HG03103 (cell line): ENCODE measurements around the gene NUP98.
"Not testable (repeated sequence)": the region's sequence is repeated elsewhere in the genome, so short reads cannot be mapped to it uniquely, and the experiment has no call there.

Source experiments
- ATAC-seq: cut with Tn5 transposase; IDR thresholded peaks from one replicate; pipeline ENCODE4 v1.9.1; 2021; ENCODE audit warnings: low read depth; ENCODE audit not compliant: unreplicated experiment

The NUP98 gene

DNA sequence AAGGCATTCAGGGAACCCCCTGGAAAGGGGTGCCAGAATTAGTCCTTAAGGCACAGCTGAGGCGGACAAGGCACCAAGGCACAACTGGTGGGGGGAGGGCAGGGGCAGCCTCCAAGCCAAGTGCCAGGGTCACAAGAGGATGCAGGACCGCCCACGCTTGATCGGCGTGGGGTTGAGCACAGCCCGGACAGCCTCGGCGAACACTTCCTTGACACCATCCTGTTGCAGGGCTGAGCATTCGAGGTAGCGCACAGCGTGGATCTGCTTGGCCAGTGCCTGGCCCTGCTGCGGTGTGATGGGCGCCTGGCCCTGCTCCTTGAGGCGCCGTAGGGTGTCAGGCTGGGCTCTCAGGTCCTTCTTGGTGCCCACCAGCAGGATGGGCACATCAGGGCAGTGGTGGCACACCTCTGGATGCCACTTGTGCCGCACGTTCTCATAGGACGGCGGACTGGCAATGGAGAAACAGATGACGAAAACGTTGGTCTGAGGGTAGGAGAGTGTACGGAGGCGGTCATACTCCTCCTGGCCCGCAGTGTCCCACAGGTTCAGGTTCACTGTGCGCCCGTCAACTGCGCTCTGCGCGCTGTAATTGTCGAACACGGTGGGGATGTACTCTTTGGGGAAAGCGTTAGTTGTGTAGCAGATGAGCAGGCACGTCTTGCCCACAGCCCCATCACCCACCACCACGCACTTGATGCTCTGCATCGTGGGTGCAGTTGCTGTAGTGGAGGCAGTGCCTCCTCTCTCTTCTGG lies 30.3 kb upstream of the NUP98 start:
- ATAC-seq = no peak

DNA sequence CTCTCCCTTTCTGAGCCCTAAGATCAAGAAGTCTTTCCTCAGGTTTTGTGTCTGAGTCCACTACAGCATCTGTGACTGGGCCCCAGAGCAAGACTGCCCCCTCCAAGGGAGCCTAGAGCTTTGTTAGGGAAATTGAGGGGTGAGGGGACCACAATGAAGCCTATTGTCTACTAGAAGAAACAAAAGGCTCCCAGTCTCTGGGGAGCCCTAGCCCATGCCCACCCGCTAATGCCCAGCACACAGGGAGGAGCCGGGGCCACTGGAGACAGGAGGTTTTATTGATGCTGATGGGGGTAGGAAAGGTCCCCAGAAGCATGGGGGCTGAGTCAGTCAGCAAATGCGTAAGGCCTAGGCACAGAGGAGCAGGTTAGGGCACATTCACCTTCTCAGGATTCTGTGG lies 29.4 kb upstream of the NUP98 start:
- no peak for ATAC-seq

- no peak for ATAC-seq
Observed at GRCh38 chr11:3825473-3826154, 28.3 kb upstream of the NUP98 start.

DNA sequence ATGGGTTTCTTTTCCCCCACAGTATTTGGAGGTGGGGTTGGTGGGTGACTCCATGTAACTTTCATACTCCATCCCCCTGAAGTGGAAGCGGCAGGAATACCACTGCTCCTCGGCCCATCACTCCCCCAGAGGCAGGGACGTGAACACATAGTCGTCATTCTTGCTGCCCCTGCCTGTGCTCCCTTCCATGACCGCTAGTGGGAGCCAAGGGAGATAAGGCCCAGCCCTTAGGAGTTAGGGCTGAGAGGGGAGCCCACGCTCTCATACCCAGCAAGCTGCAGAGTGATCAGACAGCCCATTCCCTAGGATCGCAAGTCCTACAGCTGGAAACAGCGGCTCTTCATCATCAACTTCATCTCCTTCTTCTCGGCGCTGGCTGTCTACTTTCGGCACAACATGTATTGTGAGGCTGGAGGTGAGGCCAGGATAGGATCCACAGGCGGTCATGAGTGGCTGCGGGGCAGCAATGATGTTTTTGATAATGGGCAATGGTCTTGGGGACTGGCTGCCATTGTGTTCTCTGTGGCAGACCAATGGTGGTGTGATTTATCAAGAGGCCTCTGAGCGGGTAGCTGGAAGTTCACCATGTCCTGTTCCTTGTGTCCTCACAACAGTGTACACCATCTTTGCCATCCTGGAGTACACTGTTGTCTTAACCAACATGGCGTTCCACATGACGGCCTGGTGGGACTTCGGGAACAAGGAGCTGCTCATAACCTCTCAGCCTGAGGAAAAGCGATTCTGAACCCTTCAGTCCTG lies 27.5 kb upstream of the NUP98 start:
- no peak for ATAC-seq

DNA sequence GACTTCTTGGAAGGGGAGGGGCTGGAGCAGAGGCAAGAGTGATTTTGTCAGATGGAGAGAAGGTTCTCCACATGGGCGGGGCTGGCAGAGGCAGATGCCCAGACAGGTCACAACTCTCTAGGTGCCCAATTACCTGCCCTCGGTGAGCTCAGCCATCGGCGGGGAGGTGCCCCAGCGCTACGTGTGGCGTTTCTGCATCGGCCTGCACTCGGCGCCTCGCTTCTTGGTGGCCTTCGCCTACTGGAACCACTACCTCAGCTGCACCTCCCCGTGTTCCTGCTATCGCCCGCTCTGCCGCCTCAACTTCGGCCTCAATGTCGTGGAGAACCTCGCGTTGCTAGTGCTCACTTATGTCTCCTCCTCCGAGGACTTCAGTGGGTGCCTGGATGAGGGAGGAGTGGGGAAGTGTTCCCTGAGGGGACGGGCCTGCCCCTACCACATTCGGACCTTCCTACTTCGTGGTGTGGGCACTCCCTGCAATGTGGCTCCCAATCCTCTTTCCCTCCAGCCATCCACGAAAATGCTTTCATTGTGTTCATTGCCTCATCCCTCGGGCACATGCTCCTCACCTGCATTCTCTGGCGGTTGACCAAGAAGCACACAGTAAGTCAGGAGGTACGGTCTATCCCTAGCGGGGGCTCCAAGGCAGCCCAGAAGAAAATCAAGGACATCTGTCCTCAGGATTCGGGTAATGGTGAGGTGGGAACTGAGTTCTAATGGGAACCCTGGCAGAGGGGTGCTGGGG lies 26.6 kb upstream of the NUP98 start:
- ATAC-seq = no peak

DNA sequence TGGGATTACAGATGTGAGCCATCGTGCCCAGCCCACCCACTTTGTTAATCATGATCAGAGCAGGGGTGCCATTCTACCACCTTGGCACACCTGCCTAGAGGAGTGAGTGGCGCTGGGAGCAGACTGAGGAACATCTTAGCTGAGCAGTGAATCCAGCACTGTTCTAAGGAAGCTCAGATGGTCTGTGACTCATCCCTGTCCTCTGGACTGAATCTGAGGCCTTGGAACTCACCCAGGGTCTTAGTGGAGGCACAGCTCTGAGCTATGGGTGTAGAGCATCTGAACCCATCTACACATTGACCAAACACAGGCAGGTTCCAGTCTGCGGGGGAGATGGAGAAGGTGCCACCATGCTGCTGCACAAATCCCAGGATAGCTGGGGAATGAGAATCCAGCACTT lies 25.9 kb upstream of the NUP98 start:
- no peak for ATAC-seq

- no peak for ATAC-seq
Observed at GRCh38 chr11:3822312-3822711, 25.0 kb upstream of the NUP98 start.

DNA sequence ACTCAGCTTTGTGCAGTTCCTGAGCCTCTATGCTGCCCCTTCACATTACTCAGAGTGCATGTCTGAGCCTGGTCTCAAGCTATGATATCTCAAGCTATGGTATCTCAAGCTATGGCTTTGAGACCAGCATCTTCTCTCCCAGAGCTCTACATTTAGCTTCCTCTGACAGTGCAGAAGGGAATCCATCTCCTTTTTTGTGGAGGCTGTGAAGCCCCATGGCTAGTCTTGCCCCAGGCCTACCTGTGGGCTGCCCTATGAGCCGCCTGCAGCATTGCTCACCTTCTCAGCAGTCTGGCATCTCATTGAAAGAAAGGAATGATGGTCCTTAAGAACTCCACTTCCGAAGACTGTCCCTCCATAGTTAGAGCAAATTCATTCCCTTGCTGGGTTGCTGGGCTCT lies 23.6 kb upstream of the NUP98 start:
- no peak for ATAC-seq

GRCh38 chr11:3817181-3817800 lies 19.9 kb upstream of the NUP98 start:
- ATAC-seq = no peak

- ATAC-seq = no peak
Observed at GRCh38 chr11:3816673-3817072, 19.3 kb upstream of the NUP98 start.

GRCh38 chr11:3815845-3816244 lies 18.5 kb upstream of the NUP98 start:
- no peak for ATAC-seq

- not testable (repeated sequence) for ATAC-seq
Observed at GRCh38 chr11:3814832-3815231, 17.5 kb upstream of the NUP98 start.

- no peak for ATAC-seq
Observed at GRCh38 chr11:3810951-3811350, 13.6 kb upstream of the NUP98 start.

DNA sequence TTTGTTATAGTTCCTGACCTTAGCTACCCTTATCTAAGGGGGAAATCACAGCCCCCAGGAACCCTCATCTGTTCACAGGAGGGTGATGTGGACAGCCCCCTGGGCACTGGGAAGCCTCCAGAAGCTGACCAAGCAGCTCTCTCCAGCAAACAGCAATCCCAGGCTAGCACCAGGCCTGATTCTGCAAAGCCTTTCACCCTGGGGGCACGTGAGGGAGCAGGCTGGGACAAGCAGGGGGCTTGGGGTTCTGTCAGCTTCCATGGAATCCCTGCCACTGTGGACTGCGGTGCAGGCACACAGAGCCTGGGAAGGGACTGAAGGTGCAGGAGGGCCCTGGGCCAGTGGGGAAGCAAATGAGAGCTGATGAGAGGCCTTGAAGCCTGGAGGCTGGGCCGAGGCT lies 13.1 kb upstream of the NUP98 start:
- ATAC-seq = no peak

GRCh38 chr11:3809624-3809928 lies 12.2 kb upstream of the NUP98 start:
- ATAC-seq = no peak

- peak; percentile 67 for ATAC-seq
Observed at GRCh38 chr11:3808861-3809623, 11.7 kb upstream of the NUP98 start.

DNA sequence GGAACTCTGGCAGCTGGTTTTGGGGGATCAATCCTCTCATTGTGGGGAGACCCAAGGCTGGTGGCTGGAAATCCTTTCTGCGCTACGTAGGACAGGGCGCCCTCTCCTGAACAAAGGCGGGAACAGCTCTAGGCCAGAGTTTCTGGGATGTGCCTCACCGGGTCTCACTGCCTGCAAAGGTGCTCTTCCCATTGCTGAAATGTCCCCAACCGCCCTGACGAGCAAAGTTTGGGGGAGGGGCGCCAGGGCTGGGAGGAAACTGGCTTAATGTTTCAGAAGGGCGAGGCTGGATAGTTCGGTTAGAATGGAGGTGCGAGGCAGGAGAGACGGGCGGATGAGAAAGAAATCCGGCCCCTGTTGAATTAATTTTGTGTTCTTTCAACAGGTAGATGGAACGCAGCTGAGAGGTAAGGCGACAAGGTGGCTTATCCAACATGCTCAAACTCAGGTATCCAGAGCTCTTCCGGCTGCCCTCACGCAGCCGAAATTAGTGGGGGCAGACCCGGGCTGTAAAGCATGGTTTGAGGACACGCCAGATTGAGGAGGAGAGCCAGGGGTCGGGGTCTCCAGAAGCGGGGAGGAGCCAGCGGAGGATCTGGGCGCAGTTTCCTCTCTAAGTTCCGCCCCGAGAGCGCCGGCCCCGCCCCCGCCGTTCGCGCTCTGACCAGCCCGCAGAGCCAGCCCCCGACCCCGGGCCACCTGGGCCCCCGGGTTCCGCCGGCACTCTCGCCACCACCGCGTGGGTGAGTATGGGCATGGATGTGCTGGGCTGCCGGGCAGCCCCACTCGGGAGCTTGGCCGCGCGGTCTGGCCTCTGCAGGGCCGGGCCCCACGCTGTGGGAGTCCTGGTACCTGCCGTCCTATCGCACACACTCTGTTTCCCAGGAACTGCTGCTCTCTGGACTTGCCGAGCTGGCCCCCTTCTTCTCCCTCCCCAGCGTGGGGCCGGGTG lies 10.8 kb upstream of the NUP98 start, which contains the start of gene PGAP2:
Gene PGAP2, plus strand, starts transcription at position 652 of the 952 bp plus-strand sequence. CDS start 2,700 bp downstream, outside the sequence.
- ATAC-seq = peak; percentile 67

- no peak for ATAC-seq
Observed at GRCh38 chr11:3803726-3804495, 6.6 kb upstream of the NUP98 start.
